ENCODE measurements around the gene DDA1. TPM values are rescaled to one million over a fixed set of nuclear protein-coding genes. Genes with fewer than 3 reads are reported as not detected.

The DDA1 gene
- total and polyA plus RNA-seq, 9 of the 15 experiments (the other 6 are each of a cell fraction or from before 2014, with no cell fraction given): 1.4 to 83.8 (median 33.8) TPM

GRCh38 chr19:17335575-17335974 is 26.2 kb downstream of the DDA1 start (continued):
- TF ChIP-seq CREB3L1 (IDR thresholded peaks at IDR 0.05; ENCODE audit: borderline replicate concordance, low read depth) (peak; percentile 97; the same call in 1 of the 2 replicates), ZNF766 (CRISPR knock-in tag; conservative IDR thresholded peaks at IDR 0.05) (no peak), GATA2 (CRISPR knock-in tag; IDR thresholded peaks at IDR 0.05) (no peak), MXI1 (IDR thresholded peaks at IDR 0.05; ENCODE audit: low read depth, low read length) (no peak), ZBTB1 (CRISPR knock-in tag; IDR thresholded peaks at IDR 0.05; ENCODE audit: borderline replicate concordance, low read depth) (no peak), CAMTA2 (CRISPR knock-in tag; conservative IDR thresholded peaks at IDR 0.05) (no peak), ZNF133 (CRISPR knock-in tag; IDR thresholded peaks at IDR 0.05) (no peak), MBD2 (IDR thresholded peaks at IDR 0.05; ENCODE audit: borderline replicate concordance, low read depth) (no peak), MLX (CRISPR knock-in tag; conservative IDR thresholded peaks at IDR 0.05) (no peak), RUNX1 (IDR thresholded peaks at IDR 0.05; ENCODE audit: low read depth) (no peak), CHD4 (IDR thresholded peaks at IDR 0.05; ENCODE audit: insufficient read depth, insufficient replicate concordance, low read depth, low read length, poor library complexity, severe bottlenecking) (no peak), STAT5B (CRISPR knock-in tag; IDR thresholded peaks at IDR 0.05) (no peak), PRPF4 (IDR thresholded peaks at IDR 0.05; ENCODE audit: insufficient read depth, low read depth, low read length, poor library complexity, severe bottlenecking) (no peak), PHTF2 (CRISPR knock-in tag; IDR thresholded peaks at IDR 0.05) (no peak), ZHX1 (conservative IDR thresholded peaks at IDR 0.05; ENCODE audit: low read length) (0 out of 2 replicates have a peak, but pooled peaks have one; percentile 50), CREB3 (tag; conservative IDR thresholded peaks at IDR 0.05; ENCODE audit: low read depth) (no peak), RNF2 (IDR thresholded peaks at IDR 0.05) (no peak), MED1 (CRISPR knock-in tag; IDR thresholded peaks at IDR 0.05; ENCODE audit: borderline replicate concordance) (no peak), ZNF282 (CRISPR knock-in tag; IDR thresholded peaks at IDR 0.05) (no peak), TEAD1 (CRISPR knock-in tag; IDR thresholded peaks at IDR 0.05) (no peak; a peak in 1 of 4 replicates), RBM25 (IDR thresholded peaks at IDR 0.05; ENCODE audit: low read depth, low read length, severe bottlenecking) (no peak), THRB (CRISPR knock-in tag; conservative IDR thresholded peaks at IDR 0.05) (no peak)

All from K562 (cell line).